ENCODE measurements around the gene CDKN2A.
"Not testable (repeated sequence)": the region's sequence is repeated elsewhere in the genome, so short reads cannot be mapped to it uniquely, and the experiment has no call there.

Gene CDKN2A

GRCh38 chr9:21967169-21967568 lies 27.0 kb downstream of the CDKN2A start:
- Histone ChIP-seq H3K27ac (ENCODE audit: low read length) (no peak overlapping the region), H3K27me3 (ENCODE audit: control insufficient read depth in 1 of 2, insufficient read depth in 2 of 2, low read length in 2 of 2) (peaks cover 66 to 74% of the 10 kb centered on the region in 2 donors), H3K9ac (ENCODE audit: low read length in 2 of 2) (no peak overlapping the region), H3K9me3 (ENCODE audit: control insufficient read depth in 2 of 2, low read length in 2 of 2) (peaks cover 0 to 6% of the 10 kb centered on the region in 2 donors), H3K4me1 (ENCODE audit: control insufficient read depth, insufficient read depth, low read length) (peaks cover 15% of the 10 kb centered on the region), H3K4me3 (ENCODE audit: low read length in 2 of 2) (no peak overlapping the region), H3K36me3 (ENCODE audit: control insufficient read depth in 2 of 2, insufficient read depth in 2 of 2, low read length in 2 of 2) (no peaks in the 10 kb centered on the region)

GRCh38 chr9:21966140-21966851 lies 27.9 kb downstream of the CDKN2A start:
- Histone ChIP-seq H3K36me3 (ENCODE audit: control insufficient read depth in 2 of 2, insufficient read depth in 2 of 2, low read length in 2 of 2) (no peaks in the 10 kb centered on the region), H3K9ac (ENCODE audit: low read length in 2 of 2) (no peak overlapping the region), H3K9me3 (ENCODE audit: control insufficient read depth in 2 of 2, low read length in 2 of 2) (peaks cover 0 to 6% of the 10 kb centered on the region in 2 donors), H3K4me1 (ENCODE audit: control insufficient read depth, insufficient read depth, low read length) (peaks cover 15% of the 10 kb centered on the region), H3K27ac (ENCODE audit: low read length) (no peak overlapping the region), H3K4me3 (ENCODE audit: low read length in 2 of 2) (no peak overlapping the region), H3K27me3 (ENCODE audit: control insufficient read depth in 1 of 2, insufficient read depth in 2 of 2, low read length in 2 of 2) (peaks cover 62 to 66% of the 10 kb centered on the region in 2 donors)

GRCh38 chr9:21965401-21965951 lies 28.7 kb downstream of the CDKN2A start:
- Histone ChIP-seq H3K9ac (ENCODE audit: low read length in 2 of 2) (no peak overlapping the region), H3K27ac (ENCODE audit: low read length) (no peak overlapping the region), H3K27me3 (ENCODE audit: control insufficient read depth in 1 of 2, insufficient read depth in 2 of 2, low read length in 2 of 2) (peaks cover 53 to 57% of the 10 kb centered on the region in 2 donors)

GRCh38 chr9:21964925-21965385 lies 29.2 kb downstream of the CDKN2A start:
- no peak overlapping the region for H3K27ac ChIP-seq (ENCODE audit: low read length)
- peaks cover 9% of the 10 kb centered on the region for H3K4me1 ChIP-seq (ENCODE audit: control insufficient read depth, insufficient read depth, low read length)
- no peaks in the 10 kb centered on the region for H3K36me3 ChIP-seq (ENCODE audit: control insufficient read depth in 2 of 2, insufficient read depth in 2 of 2, low read length in 2 of 2)
- H3K9ac ChIP-seq (ENCODE audit: low read length in 2 of 2) = no peak overlapping the region
- peak overlapping the region; percentile 49 to 51 for H3K4me3 ChIP-seq (ENCODE audit: low read length in 2 of 2)
- H3K27me3 ChIP-seq (ENCODE audit: control insufficient read depth in 1 of 2, insufficient read depth in 2 of 2, low read length in 2 of 2) = peaks cover 48 to 53% of the 10 kb centered on the region in 2 donors
- H3K9me3 ChIP-seq (ENCODE audit: control insufficient read depth in 2 of 2, low read length in 2 of 2) = peaks cover 0 to 6% of the 10 kb centered on the region in 2 donors

More at GRCh38 chr9:21965401-21965951, 28.7 kb downstream of the CDKN2A start:
- peaks cover 9% of the 10 kb centered on the region for H3K4me1 ChIP-seq (ENCODE audit: control insufficient read depth, insufficient read depth, low read length)
- H3K9me3 ChIP-seq (ENCODE audit: control insufficient read depth in 2 of 2, low read length in 2 of 2) = peaks cover 0 to 6% of the 10 kb centered on the region in 2 donors
- H3K4me3 ChIP-seq (ENCODE audit: low read length in 2 of 2) = peak overlapping the region; percentile 49 to 51
- no peaks in the 10 kb centered on the region for H3K36me3 ChIP-seq (ENCODE audit: control insufficient read depth in 2 of 2, insufficient read depth in 2 of 2, low read length in 2 of 2)

- Histone ChIP-seq H3K27ac (ENCODE audit: low read length) (no peak overlapping the region), H3K9me3 (ENCODE audit: control insufficient read depth in 2 of 2, low read length in 2 of 2) (no peaks in the 10 kb centered on the region), H3K9ac (ENCODE audit: low read length in 2 of 2) (no peak overlapping the region), H3K4me3 (ENCODE audit: low read length in 2 of 2) (no peak overlapping the region), H3K4me1 (ENCODE audit: control insufficient read depth, insufficient read depth, low read length) (peaks cover 9% of the 10 kb centered on the region), H3K27me3 (ENCODE audit: control insufficient read depth in 1 of 2, insufficient read depth in 2 of 2, low read length in 2 of 2) (peaks cover 16 to 20% of the 10 kb centered on the region in 2 donors), H3K36me3 (ENCODE audit: control insufficient read depth in 2 of 2, insufficient read depth in 2 of 2, low read length in 2 of 2) (no peaks in the 10 kb centered on the region)
Observed at GRCh38 chr9:21961569-21961968, 32.6 kb downstream of the CDKN2A start.

GRCh38 chr9:21959268-21959667 lies 34.9 kb downstream of the CDKN2A start:
- H3K27me3 ChIP-seq (ENCODE audit: control insufficient read depth in 1 of 2, insufficient read depth in 2 of 2, low read length in 2 of 2); H3K36me3 ChIP-seq (ENCODE audit: control insufficient read depth in 2 of 2, insufficient read depth in 2 of 2, low read length in 2 of 2); H3K27ac ChIP-seq (ENCODE audit: low read length); H3K4me3 ChIP-seq (ENCODE audit: low read length in 2 of 2); H3K9ac ChIP-seq (ENCODE audit: low read length in 2 of 2); H3K9me3 ChIP-seq (ENCODE audit: control insufficient read depth in 2 of 2, low read length in 2 of 2); H3K4me1 ChIP-seq (ENCODE audit: control insufficient read depth, insufficient read depth, low read length): not testable (repeated sequence)

GRCh38 chr9:21958833-21959232 lies 35.4 kb downstream of the CDKN2A start:
- no peak overlapping the region for H3K9ac ChIP-seq (ENCODE audit: low read length in 2 of 2)
- no peaks in the 10 kb centered on the region for H3K27me3 ChIP-seq (ENCODE audit: control insufficient read depth in 1 of 2, insufficient read depth in 2 of 2, low read length in 2 of 2)
- no peak overlapping the region for H3K27ac ChIP-seq (ENCODE audit: low read length)
- no peaks in the 10 kb centered on the region for H3K4me1 ChIP-seq (ENCODE audit: control insufficient read depth, insufficient read depth, low read length)
- no peaks in the 10 kb centered on the region for H3K36me3 ChIP-seq (ENCODE audit: control insufficient read depth in 2 of 2, insufficient read depth in 2 of 2, low read length in 2 of 2)
- no peak overlapping the region for H3K4me3 ChIP-seq (ENCODE audit: low read length in 2 of 2)
- H3K9me3 ChIP-seq (ENCODE audit: control insufficient read depth in 2 of 2, low read length in 2 of 2) = no peaks in the 10 kb centered on the region

- no peaks in the 10 kb centered on the region for H3K36me3 ChIP-seq (ENCODE audit: control insufficient read depth in 2 of 2, insufficient read depth in 2 of 2, low read length in 2 of 2)
- peaks cover 0 to 2% of the 10 kb centered on the region in 2 donors for H3K9me3 ChIP-seq (ENCODE audit: control insufficient read depth in 2 of 2, low read length in 2 of 2)
- no peak overlapping the region for H3K9ac ChIP-seq (ENCODE audit: low read length in 2 of 2)
- peaks cover 0 to 2% of the 10 kb centered on the region in 2 donors for H3K27me3 ChIP-seq (ENCODE audit: control insufficient read depth in 1 of 2, insufficient read depth in 2 of 2, low read length in 2 of 2)
- H3K27ac ChIP-seq (ENCODE audit: low read length) = no peak overlapping the region
- H3K4me1 ChIP-seq (ENCODE audit: control insufficient read depth, insufficient read depth, low read length) = no peaks in the 10 kb centered on the region
- no peak overlapping the region for H3K4me3 ChIP-seq (ENCODE audit: low read length in 2 of 2)
Observed at GRCh38 chr9:21945606-21946005, 48.6 kb downstream of the CDKN2A start.

- Histone ChIP-seq H3K9me3 (ENCODE audit: control insufficient read depth in 2 of 2, low read length in 2 of 2) (no peaks in the 10 kb centered on the region), H3K27ac (ENCODE audit: low read length) (no peak overlapping the region), H3K4me3 (ENCODE audit: low read length in 2 of 2) (no peak overlapping the region), H3K4me1 (ENCODE audit: control insufficient read depth, insufficient read depth, low read length) (no peaks in the 10 kb centered on the region), H3K27me3 (ENCODE audit: control insufficient read depth in 1 of 2, insufficient read depth in 2 of 2, low read length in 2 of 2) (peaks cover 0 to 2% of the 10 kb centered on the region in 2 donors), H3K9ac (ENCODE audit: low read length in 2 of 2) (no peak overlapping the region), H3K36me3 (ENCODE audit: control insufficient read depth in 2 of 2, insufficient read depth in 2 of 2, low read length in 2 of 2) (no peaks in the 10 kb centered on the region)
Observed at GRCh38 chr9:21943464-21943863, 50.7 kb downstream of the CDKN2A start.

GRCh38 chr9:21941337-21941995 lies 52.7 kb downstream of the CDKN2A start:
- Histone ChIP-seq H3K27ac (ENCODE audit: low read length) (no peak overlapping the region), H3K4me3 (ENCODE audit: low read length in 2 of 2) (no peak overlapping the region), H3K27me3 (ENCODE audit: control insufficient read depth in 1 of 2, insufficient read depth in 2 of 2, low read length in 2 of 2) (peaks cover 0 to 2% of the 10 kb centered on the region in 2 donors), H3K9ac (ENCODE audit: low read length in 2 of 2) (no peak overlapping the region), H3K9me3 (ENCODE audit: control insufficient read depth in 2 of 2, low read length in 2 of 2) (no peaks in the 10 kb centered on the region), H3K4me1 (ENCODE audit: control insufficient read depth, insufficient read depth, low read length) (no peaks in the 10 kb centered on the region), H3K36me3 (ENCODE audit: control insufficient read depth in 2 of 2, insufficient read depth in 2 of 2, low read length in 2 of 2) (no peaks in the 10 kb centered on the region)

Data from stomach smooth muscle (tissue), 2 donors.